Neural progenitor cell (in vitro differentiated cells): ENCODE measurements around the gene TAMALIN. TPM values are rescaled to one million over a fixed set of nuclear protein-coding genes. Genes with fewer than 3 reads are reported as not detected.

Experiments
- DNase-seq: peaks from one replicate; pipeline ENCODE4 v3.0.0-alpha.2; 2016; ENCODE audit warnings: low spot score
- H2AFZ ChIP-seq: fragments of 200-600 bp; sonication (generic); replicated peaks from 2 replicates; pipeline ENCODE4 v1.6.1; 2016; ENCODE audit warnings: antibody characterized with exemption
- H3F3A ChIP-seq: fragments of 200-600 bp; sonication (generic); 2 replicates; pipeline ENCODE4 v1.6.1; 2016; ENCODE audit warnings: antibody characterized with exemption, low read depth
- H3K27ac ChIP-seq: fragments of 200-600 bp; sonication (generic); 2 replicates; pipeline ENCODE4 v1.5.1; 2016; ENCODE audit warnings: mild to moderate bottlenecking
- H3K27me3 ChIP-seq: fragments of 200-600 bp; sonication (generic); 2 replicates; pipeline ENCODE4 v1.6.1; 2016; ENCODE audit warnings: mild to moderate bottlenecking, moderate library complexity
- H3K36me3 ChIP-seq: fragments of 200-600 bp; sonication (generic); 2 replicates; pipeline ENCODE4 v1.5.1; 2016
- H3K4me1 ChIP-seq: fragments of 200-600 bp; sonication (generic); 2 replicates; pipeline ENCODE4 v1.6.1; 2016; ENCODE audit warnings: mixed run types
- H3K4me2 ChIP-seq: fragments of 200-600 bp; sonication (generic); 2 replicates; pipeline ENCODE4 v1.6.1; 2016
- H3K4me3 ChIP-seq: fragments of 200-600 bp; sonication (generic); 2 replicates; pipeline ENCODE4 v1.5.1; 2016
- H3K79me2 ChIP-seq: fragments of 200-600 bp; sonication (generic); 2 replicates; pipeline ENCODE4 v1.6.1; 2016; ENCODE audit warnings: low read depth
- H3K9ac ChIP-seq: fragments of 200-600 bp; sonication (generic); 2 replicates; pipeline ENCODE4 v1.6.1; 2016
- H3K9me3 ChIP-seq: fragments of 200-600 bp; sonication (generic); 2 replicates; pipeline ENCODE4 v1.5.1; 2016; ENCODE audit warnings: low read depth
- H4K20me1 ChIP-seq: fragments of 200-600 bp; sonication (generic); 2 replicates; pipeline ENCODE4 v1.6.1; 2016; ENCODE audit warnings: low read depth
- H3K27ac Mint-ChIP-seq: 3 replicates; pipeline ENCODE4 v1.8.0; 2021; ENCODE audit warnings: mixed read lengths
- H3K27me3 Mint-ChIP-seq: 2 replicates; pipeline ENCODE4 v1.8.0; 2022; ENCODE audit warnings: low read depth, mild to moderate bottlenecking, inconsistent platforms, moderate library complexity, mixed read lengths; ENCODE audit not compliant: insufficient read depth
- H3K36me3 Mint-ChIP-seq: 3 replicates; pipeline ENCODE4 v1.8.0; 2021; ENCODE audit warnings: mixed read lengths
- H3K4me1 Mint-ChIP-seq: 3 replicates; pipeline ENCODE4 v1.8.0; 2021; ENCODE audit warnings: mixed read lengths
- H3K4me3 Mint-ChIP-seq: 3 replicates; pipeline ENCODE4 v1.8.0; 2021; ENCODE audit warnings: mild to moderate bottlenecking, moderate library complexity, mixed read lengths
- H3K9me3 Mint-ChIP-seq: 3 replicates; pipeline ENCODE4 v1.8.0; 2020; ENCODE audit warnings: mixed read lengths
- EZH2 ChIP-seq: fragments of 200-600 bp; sonication (generic); IDR thresholded peaks from 2 replicates; pipeline ENCODE4 v1.6.1; 2017; ENCODE audit warnings: antibody characterized with exemption, mild to moderate bottlenecking, moderate library complexity
- EZH2phosphoT487 ChIP-seq: fragments of 200-600 bp; sonication (generic); IDR thresholded peaks from 2 replicates; pipeline ENCODE4 v1.6.1; 2017; ENCODE audit warnings: antibody characterized with exemption
- total RNA-seq: library from RNA; depleted of rRNA; stranded (reverse); fragments of >200 nt; gene quantifications from 2 replicates; pipeline ENCODE4 v1.2.3, GENCODE V29; 2015; ENCODE audit warnings: low replicate concordance
- TF ChIP-seq, protein P1 (sequence below): fragments of 200-600 bp; sonication (generic); IDR thresholded peaks from 2 replicates; pipeline ENCODE4 v1.5.1; 2017; ENCODE audit warnings: antibody characterized with exemption, mild to moderate bottlenecking

The TAMALIN gene
- total RNA-seq, 1 donor from 2014 or later = 1.1 TPM

DNA sequence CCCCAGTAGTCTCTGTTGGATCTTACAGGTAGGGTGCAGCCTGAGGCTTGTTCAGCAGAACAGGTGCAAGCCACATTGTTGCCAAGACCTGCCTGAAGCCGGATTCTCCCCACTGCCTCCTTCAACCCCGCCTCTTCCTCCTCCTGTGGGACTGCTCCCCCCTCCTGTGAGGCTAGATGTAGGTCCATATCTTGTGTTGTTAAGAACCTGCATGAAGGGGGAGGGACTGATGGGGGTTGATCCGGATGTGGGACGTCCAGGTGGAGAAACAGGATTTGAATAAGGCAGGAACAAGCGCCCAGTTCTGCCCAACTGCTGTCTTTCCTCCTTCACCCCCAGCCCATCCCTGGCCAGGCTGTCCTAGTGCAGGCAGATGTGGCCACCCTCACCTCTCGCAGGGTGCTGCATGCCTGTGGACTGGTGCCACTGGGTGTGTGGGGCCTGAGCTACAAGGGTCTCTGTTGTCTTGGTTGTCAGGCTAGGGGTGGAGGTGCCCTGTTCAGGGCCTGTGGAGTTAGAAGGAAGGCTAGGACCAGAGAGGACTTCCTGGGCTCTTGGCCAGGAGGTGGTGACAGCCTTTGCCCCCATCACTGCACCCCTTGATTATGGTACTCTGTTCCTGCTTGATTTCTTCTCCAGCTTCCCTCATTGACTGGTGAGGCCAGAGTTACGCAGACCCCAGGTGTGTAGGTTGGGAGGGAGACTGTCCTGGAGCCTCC lies 45.9 kb downstream of the TAMALIN start:
- Histone ChIP-seq H3F3A (peaks cover 20% of the 10 kb centered on the region), H4K20me1 (peaks cover 15% of the 10 kb centered on the region), H3K4me2 (peak overlapping the region; percentile 76), H3K36me3 (no peaks in the 10 kb centered on the region), H3K4me1 (peaks cover 14% of the 10 kb centered on the region), H3K27me3 (peaks cover 49% of the 10 kb centered on the region), H3K9ac (no peak overlapping the region), H3K27ac (no peak overlapping the region), H3K4me3 (peak overlapping the region; percentile 59), H3K79me2 (no peaks in the 10 kb centered on the region), H3K9me3 (no peaks in the 10 kb centered on the region), H2AFZ (no peak overlapping the region)
- TF ChIP-seq, protein P1, sequence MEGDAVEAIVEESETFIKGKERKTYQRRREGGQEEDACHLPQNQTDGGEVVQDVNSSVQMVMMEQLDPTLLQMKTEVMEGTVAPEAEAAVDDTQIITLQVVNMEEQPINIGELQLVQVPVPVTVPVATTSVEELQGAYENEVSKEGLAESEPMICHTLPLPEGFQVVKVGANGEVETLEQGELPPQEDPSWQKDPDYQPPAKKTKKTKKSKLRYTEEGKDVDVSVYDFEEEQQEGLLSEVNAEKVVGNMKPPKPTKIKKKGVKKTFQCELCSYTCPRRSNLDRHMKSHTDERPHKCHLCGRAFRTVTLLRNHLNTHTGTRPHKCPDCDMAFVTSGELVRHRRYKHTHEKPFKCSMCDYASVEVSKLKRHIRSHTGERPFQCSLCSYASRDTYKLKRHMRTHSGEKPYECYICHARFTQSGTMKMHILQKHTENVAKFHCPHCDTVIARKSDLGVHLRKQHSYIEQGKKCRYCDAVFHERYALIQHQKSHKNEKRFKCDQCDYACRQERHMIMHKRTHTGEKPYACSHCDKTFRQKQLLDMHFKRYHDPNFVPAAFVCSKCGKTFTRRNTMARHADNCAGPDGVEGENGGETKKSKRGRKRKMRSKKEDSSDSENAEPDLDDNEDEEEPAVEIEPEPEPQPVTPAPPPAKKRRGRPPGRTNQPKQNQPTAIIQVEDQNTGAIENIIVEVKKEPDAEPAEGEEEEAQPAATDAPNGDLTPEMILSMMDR = no peak
- TF ChIP-seq EZH2 (no peak), EZH2phosphoT487 (no peak)
- Mint-ChIP-seq H3K36me3 (peaks cover 9% of the 10 kb centered on the region), H3K27ac (no peak overlapping the region), H3K27me3 (peaks cover 18% of the 10 kb centered on the region), H3K9me3 (no peaks in the 10 kb centered on the region), H3K4me3 (peak overlapping the region; percentile 82), H3K4me1 (peaks cover 23% of the 10 kb centered on the region)
- DNase-seq = no peak

GRCh38 chr12:52053536-52054209 lies 46.9 kb downstream of the TAMALIN start:
- Mint-ChIP-seq H3K36me3 (peaks cover 9% of the 10 kb centered on the region), H3K27ac (no peak overlapping the region), H3K27me3 (peaks cover 18% of the 10 kb centered on the region), H3K9me3 (no peaks in the 10 kb centered on the region), H3K4me1 (peaks cover 23% of the 10 kb centered on the region), H3K4me3 (no peak overlapping the region)
- Histone ChIP-seq H3K4me2 (no peak overlapping the region), H3K9me3 (no peaks in the 10 kb centered on the region), H4K20me1 (peaks cover 15% of the 10 kb centered on the region), H3K36me3 (no peaks in the 10 kb centered on the region), H3K9ac (no peak overlapping the region), H3F3A (peaks cover 20% of the 10 kb centered on the region), H3K27ac (no peak overlapping the region), H3K79me2 (no peaks in the 10 kb centered on the region), H2AFZ (no peak overlapping the region), H3K4me3 (no peak overlapping the region), H3K27me3 (peaks cover 42% of the 10 kb centered on the region), H3K4me1 (peaks cover 14% of the 10 kb centered on the region)
- TF ChIP-seq EZH2 (no peak), EZH2phosphoT487 (no peak)
- TF ChIP-seq, protein P1 = no peak
- no peak for DNase-seq

- Mint-ChIP-seq H3K9me3 (no peaks in the 10 kb centered on the region), H3K36me3 (peaks cover 6% of the 10 kb centered on the region), H3K4me1 (peaks cover 20% of the 10 kb centered on the region), H3K27me3 (peaks cover 16% of the 10 kb centered on the region), H3K4me3 (no peak overlapping the region), H3K27ac (no peak overlapping the region)
- H2AFZ ChIP-seq = no peak overlapping the region
- H3K79me2 ChIP-seq = no peaks in the 10 kb centered on the region
- H3K27me3 ChIP-seq = peaks cover 35% of the 10 kb centered on the region
- H3K4me3 ChIP-seq = no peak overlapping the region
- no peak for TF ChIP-seq EZH2phosphoT487
- TF ChIP-seq EZH2 = no peak
- H3K4me2 ChIP-seq = no peak overlapping the region
- H3F3A ChIP-seq = peaks cover 20% of the 10 kb centered on the region
- no peak for DNase-seq
- no peak overlapping the region for H3K9ac ChIP-seq
- H3K27ac ChIP-seq = no peak overlapping the region
- no peaks in the 10 kb centered on the region for H3K36me3 ChIP-seq
- peaks cover 14% of the 10 kb centered on the region for H3K4me1 ChIP-seq
- no peaks in the 10 kb centered on the region for H3K9me3 ChIP-seq
- peaks cover 15% of the 10 kb centered on the region for H4K20me1 ChIP-seq
Measured at GRCh38 chr12:52054231-52054832, 47.6 kb downstream of the TAMALIN start.
